T-helper 2 cell (primary cell): ENCODE results near the gene LBX2.
A peak's percentile ranks its signal among the peaks of the same experiment; 100 is the strongest.
"Not testable (repeated sequence)": the region's sequence is repeated elsewhere in the genome, so short reads cannot be mapped to it uniquely, and the experiment has no call there.

Source experiments
- DNase-seq, 5 experiments: peaks; one replicate each; pipeline versions ENCODE4 v3.0.0 to v3.0.0-alpha.2; 2012 to 2022

LBX2 gene

GRCh38 chr2:74482801-74483674 lies 16.4 kb downstream of the LBX2 start, which contains the start of the genes CCDC142 and TTC31:
Gene CCDC142 (minus strand): TSS chr2:74482998. CDS start chr2:74482837, 161 bp downstream.
Gene TTC31 (plus strand): TSS chr2:74483081. CDS start chr2:74483096, 15 bp downstream.
- DNase-seq: peak; percentile 71 to 96 (median 91)

DNA sequence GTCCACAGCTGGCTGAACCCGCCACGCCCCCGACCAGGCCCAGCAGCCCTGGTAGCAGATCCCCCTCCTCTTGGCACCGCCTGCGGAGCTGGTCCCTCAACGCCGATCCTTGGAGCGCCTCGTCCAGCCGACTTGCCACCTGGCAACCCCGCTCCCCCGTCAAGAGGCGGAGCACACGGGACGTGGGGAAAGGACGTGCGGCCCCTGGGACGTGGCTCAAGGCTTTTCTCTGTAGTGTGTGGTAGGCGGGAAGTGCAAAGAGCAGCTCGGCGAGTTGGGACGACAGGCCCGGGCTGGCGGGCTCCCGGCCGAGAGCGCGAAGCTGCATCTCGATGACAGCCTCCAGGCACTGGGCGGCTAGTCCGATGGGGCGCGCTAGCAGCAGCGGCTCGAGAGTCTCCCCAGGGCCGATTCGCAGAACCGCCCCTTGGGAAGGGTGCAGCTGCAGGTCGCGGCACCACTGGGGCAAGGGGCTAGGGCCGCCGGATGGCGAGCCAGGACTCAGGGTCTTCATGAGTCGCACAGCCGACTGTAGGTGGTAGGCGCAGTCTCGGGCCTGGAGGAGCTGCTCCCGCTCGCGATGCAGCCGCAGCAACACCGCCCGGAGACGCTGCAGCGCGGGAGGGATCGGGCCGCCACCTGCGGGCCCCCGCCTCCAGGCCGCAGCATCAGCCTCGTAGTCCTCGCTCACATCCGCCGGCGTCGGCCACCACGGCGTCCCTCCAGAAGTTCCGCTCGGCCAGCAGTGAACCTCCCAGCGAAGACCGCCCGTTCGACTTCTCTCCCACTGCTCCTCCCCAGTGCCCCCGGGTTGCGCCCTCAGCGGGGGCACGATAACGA lies 17.2 kb downstream of the LBX2 start:
- DNase-seq: peak in 3 of 5 experiments; percentile 41 to 72 (median 46)

DNA sequence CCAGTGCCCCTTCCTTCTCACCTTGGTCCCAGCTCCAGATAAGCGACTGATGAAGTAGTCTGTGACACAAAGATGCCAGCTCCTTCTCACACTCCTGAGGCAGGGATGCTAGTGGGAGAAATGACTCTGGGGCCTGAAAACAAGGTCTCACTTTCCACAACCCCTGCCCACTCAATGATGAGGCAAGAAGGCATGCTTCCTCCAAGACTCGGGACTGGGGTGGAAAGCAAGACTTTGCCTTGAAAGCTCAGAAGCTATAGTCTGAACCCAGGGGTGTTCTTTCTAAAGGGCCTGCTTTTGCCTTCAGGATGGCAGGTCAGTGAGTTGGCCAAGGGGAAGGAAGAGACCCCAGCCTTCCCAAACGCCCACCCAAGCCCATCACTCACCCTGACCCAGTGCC lies 18.0 kb downstream of the LBX2 start:
- no peak for DNase-seq

- no peak for DNase-seq
These were observed 24.5 kb downstream of the LBX2 start for GRCh38 chr2:74474899-74475298.

GRCh38 chr2:74474481-74474880 lies 24.9 kb downstream of the LBX2 start:
- DNase-seq: no peak

DNA sequence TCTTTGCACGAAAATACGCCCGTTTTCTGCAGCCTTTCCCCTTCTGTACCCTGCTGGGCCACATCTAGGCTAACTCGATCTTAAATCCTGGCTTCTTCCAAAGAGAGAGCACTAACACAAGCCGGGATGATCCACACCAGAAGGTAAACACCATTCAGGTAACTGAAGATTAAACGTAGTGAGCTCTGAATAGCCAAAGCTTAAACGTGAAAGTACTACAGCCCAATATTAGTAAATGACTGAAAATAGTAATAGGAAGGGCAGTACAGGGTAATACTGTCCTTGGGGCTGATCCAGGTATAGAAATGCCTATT lies 26.5 kb downstream of the LBX2 start:
- no peak for DNase-seq

- DNase-seq: peak; percentile 92 to 98 (median 94)
These were observed 27.1 kb downstream of the LBX2 start, which contains the start of gene MRPL53 for GRCh38 chr2:74472086-74472944. Gene MRPL53 (minus strand): TSS chr2:74472680. CDS start chr2:74472660, 20 bp downstream.

DNA sequence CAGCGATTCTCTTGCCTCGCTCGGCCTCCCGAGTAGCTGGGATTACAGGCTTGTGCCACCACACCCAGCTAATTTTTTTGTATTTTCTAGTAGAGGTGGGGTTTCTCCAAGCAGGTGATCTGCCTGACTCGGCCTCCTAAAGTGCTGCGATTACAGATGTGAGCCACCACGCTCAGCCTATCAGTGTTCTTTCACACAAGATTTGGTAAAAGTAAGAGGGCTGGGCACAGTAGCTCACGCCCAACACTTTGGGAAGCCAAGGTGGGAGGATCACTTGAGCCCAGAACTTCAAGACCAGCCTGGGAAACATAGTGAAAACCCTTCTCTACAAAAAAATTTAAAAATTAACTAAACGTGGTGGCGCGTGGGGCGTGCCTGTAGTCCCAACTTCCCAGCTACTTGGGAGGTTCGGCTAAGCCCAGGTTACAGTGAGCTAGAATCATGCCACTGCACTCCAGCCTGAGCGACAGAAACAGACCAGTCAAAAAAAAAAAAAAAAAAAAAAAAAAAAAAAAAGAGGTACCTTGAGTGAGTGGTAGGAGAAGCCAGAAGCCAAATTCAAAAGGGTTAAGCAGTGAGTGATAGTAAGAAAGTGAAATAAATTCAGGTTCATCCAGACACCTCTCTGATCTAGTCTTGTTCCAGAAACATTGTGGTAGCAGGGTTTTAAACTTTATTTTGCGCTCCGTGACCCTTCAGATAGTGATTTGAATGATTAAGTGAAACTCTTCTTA lies 27.9 kb downstream of the LBX2 start:
- DNase-seq: no peak

DNA sequence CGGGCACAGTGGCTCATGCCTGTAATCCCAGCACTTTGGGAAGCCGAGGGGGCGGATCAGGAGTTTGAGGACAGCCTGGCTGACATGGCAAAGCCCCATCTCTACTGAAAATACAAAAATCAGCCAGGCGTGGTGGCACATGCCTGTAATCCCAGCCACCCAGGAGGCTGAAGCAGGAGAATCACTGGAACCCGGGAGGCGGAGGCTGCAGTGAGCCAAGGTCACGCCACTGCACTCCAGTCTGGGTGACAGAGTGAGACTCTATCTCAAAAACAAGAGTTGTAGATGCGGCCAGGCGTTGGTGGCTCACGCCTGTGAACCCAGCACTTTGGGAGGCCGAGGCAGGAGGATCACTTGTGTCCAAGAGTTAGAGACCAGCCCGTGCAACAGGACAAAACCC lies 28.7 kb downstream of the LBX2 start:
- DNase-seq: not testable (repeated sequence)

DNA sequence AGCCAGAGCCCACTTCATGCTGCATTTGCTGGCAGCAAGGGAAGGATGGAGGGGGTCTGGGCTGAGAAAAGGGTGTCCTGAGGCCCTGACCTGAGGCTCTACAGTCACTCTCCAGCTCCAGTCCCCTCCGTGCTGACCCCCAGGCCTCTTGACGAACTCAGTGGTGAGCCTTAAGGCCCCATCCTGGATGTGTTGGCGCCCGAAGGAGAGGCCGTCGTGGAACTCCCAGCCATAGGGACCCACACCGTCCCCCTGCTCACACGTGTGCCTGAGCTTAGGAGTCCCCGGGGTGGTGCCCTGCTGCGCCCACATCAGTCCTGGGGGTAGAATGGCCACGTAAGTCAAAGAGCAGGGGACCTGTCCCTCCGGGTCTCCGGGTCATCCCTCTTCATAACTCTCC lies 35.0 kb downstream of the LBX2 start:
- DNase-seq: no peak

GRCh38 chr2:74462786-74463105 lies 36.7 kb downstream of the LBX2 start:
- DNase-seq: no peak

- no peak for DNase-seq
These were observed 37.2 kb downstream of the LBX2 start for GRCh38 chr2:74462054-74462785.

DNA sequence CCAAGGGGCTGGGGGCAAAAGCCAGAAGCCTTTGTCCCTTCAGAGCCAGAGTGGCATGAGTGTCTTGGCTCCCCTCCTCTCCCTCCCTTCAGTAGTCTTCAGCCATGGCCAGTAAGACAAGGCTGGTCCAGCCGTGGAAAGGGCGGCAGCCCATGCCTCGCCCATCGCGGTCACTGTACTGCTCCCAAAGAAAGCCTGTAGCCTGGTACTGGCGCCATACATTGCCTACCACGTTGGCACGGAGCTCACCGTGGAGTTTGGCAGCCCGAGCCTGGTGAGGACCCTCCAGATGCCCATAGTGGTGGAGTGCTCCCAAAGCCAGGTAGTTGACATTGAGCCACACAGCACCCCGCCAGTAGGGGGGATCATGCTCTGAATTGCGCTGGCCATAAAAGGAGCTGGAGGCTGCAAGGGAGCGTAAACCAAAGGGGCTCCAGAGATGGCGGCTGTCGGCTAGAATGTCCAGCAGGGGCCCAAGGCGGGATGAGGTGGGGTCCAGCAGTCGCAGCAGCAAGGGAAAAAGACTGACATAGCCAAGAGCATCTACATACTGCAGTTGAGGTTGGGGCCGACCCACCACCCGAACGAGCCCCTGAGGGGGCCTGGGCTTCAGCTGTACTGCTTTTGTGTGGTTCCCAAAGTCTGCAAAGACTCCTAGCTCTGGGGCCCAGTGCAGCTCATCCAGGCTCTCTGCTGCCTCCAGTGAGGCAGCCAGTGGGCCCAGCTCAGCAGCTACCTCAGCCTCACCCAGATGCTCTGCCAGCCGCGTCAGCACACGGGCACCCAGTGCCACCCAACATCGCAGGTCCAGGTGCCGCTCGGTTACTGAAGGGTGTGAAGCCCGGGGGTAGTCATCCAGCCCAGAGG lies 38.0 kb downstream of the LBX2 start:
- DNase-seq: no peak

- DNase-seq: not testable (repeated sequence)
These were observed 39.2 kb downstream of the LBX2 start for GRCh38 chr2:74460187-74460586.

GRCh38 chr2:74459503-74460118 lies 39.8 kb downstream of the LBX2 start:
- DNase-seq: not testable (repeated sequence)

GRCh38 chr2:74458938-74459363 lies 40.5 kb downstream of the LBX2 start:
- peak in 1 of 5 experiments; percentile 49 for DNase-seq

- peak; percentile 90 to 100 (median 98) for DNase-seq
These were observed 41.1 kb downstream of the LBX2 start, which contains the start of gene WBP1 for GRCh38 chr2:74458132-74458937. Gene WBP1 (plus strand): TSS chr2:74458438. CDS start chr2:74458603, 165 bp downstream.

DNA sequence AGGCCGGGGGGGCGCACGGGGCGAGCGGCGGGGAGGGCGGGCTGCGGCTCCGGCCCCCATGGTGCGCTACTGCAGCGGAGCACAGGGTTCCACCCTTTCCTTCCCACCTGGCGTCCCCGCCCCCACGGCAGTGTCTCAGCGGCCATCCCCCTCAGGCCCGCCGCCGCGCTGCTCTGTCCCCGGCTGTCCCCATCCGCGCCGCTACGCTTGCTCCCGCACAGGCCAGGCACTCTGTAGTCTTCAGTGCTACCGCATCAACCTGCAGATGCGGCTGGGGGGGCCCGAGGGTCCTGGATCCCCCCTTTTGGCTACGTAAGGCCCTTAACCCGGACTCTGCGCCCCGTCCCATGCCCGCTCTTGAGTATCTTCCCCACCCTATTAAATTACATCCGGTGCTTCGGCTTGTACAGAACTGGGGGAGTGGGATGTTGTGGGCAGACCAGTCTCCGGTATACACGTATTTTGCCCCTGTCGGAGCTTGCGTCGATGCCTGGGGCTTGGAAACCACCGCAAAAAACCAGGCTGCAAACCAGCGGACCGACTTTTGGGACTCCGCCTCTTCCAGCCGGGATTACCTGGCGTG lies 41.8 kb downstream of the LBX2 start:
- peak; percentile 56 to 93 (median 74) for DNase-seq
